Neural progenitor cell (in vitro differentiated cells): ENCODE measurements around the gene CAMK1. TPM values are rescaled to one million over a fixed set of nuclear protein-coding genes. Genes with fewer than 3 reads are reported as not detected.
A peak's percentile ranks its signal among the peaks of the same experiment; 100 is the strongest.

Experiments used
- DNase-seq: peaks from one replicate; pipeline ENCODE4 v3.0.0-alpha.2; 2016; ENCODE audit warnings: low spot score
- H2AFZ ChIP-seq: fragments of 200-600 bp; sonication (generic); replicated peaks from 2 replicates; pipeline ENCODE4 v1.6.1; 2016; ENCODE audit warnings: antibody characterized with exemption
- H3F3A ChIP-seq: fragments of 200-600 bp; sonication (generic); 2 replicates; pipeline ENCODE4 v1.6.1; 2016; ENCODE audit warnings: antibody characterized with exemption, low read depth
- H3K27ac ChIP-seq: fragments of 200-600 bp; sonication (generic); 2 replicates; pipeline ENCODE4 v1.5.1; 2016; ENCODE audit warnings: mild to moderate bottlenecking
- H3K27me3 ChIP-seq: fragments of 200-600 bp; sonication (generic); 2 replicates; pipeline ENCODE4 v1.6.1; 2016; ENCODE audit warnings: mild to moderate bottlenecking, moderate library complexity
- H3K36me3 ChIP-seq: fragments of 200-600 bp; sonication (generic); 2 replicates; pipeline ENCODE4 v1.5.1; 2016
- H3K4me1 ChIP-seq: fragments of 200-600 bp; sonication (generic); 2 replicates; pipeline ENCODE4 v1.6.1; 2016; ENCODE audit warnings: mixed run types
- H3K4me2 ChIP-seq: fragments of 200-600 bp; sonication (generic); 2 replicates; pipeline ENCODE4 v1.6.1; 2016
- H3K4me3 ChIP-seq: fragments of 200-600 bp; sonication (generic); 2 replicates; pipeline ENCODE4 v1.5.1; 2016
- H3K79me2 ChIP-seq: fragments of 200-600 bp; sonication (generic); 2 replicates; pipeline ENCODE4 v1.6.1; 2016; ENCODE audit warnings: low read depth
- H3K9ac ChIP-seq: fragments of 200-600 bp; sonication (generic); 2 replicates; pipeline ENCODE4 v1.6.1; 2016
- H3K9me3 ChIP-seq: fragments of 200-600 bp; sonication (generic); 2 replicates; pipeline ENCODE4 v1.5.1; 2016; ENCODE audit warnings: low read depth
- H4K20me1 ChIP-seq: fragments of 200-600 bp; sonication (generic); 2 replicates; pipeline ENCODE4 v1.6.1; 2016; ENCODE audit warnings: low read depth
- H3K27ac Mint-ChIP-seq: 3 replicates; pipeline ENCODE4 v1.8.0; 2021; ENCODE audit warnings: mixed read lengths
- H3K27me3 Mint-ChIP-seq: 2 replicates; pipeline ENCODE4 v1.8.0; 2022; ENCODE audit warnings: low read depth, mild to moderate bottlenecking, inconsistent platforms, moderate library complexity, mixed read lengths; ENCODE audit not compliant: insufficient read depth
- H3K36me3 Mint-ChIP-seq: 3 replicates; pipeline ENCODE4 v1.8.0; 2021; ENCODE audit warnings: mixed read lengths
- H3K4me1 Mint-ChIP-seq: 3 replicates; pipeline ENCODE4 v1.8.0; 2021; ENCODE audit warnings: mixed read lengths
- H3K4me3 Mint-ChIP-seq: 3 replicates; pipeline ENCODE4 v1.8.0; 2021; ENCODE audit warnings: mild to moderate bottlenecking, moderate library complexity, mixed read lengths
- H3K9me3 Mint-ChIP-seq: 3 replicates; pipeline ENCODE4 v1.8.0; 2020; ENCODE audit warnings: mixed read lengths
- CTCF ChIP-seq: fragments of 200-600 bp; sonication (generic); IDR thresholded peaks from 2 replicates; pipeline ENCODE4 v1.5.1; 2017; ENCODE audit warnings: antibody characterized with exemption, mild to moderate bottlenecking
- EZH2 ChIP-seq: fragments of 200-600 bp; sonication (generic); IDR thresholded peaks from 2 replicates; pipeline ENCODE4 v1.6.1; 2017; ENCODE audit warnings: antibody characterized with exemption, mild to moderate bottlenecking, moderate library complexity
- EZH2phosphoT487 ChIP-seq: fragments of 200-600 bp; sonication (generic); IDR thresholded peaks from 2 replicates; pipeline ENCODE4 v1.6.1; 2017; ENCODE audit warnings: antibody characterized with exemption
- total RNA-seq: library from RNA; depleted of rRNA; stranded (reverse); fragments of >200 nt; gene quantifications from 2 replicates; pipeline ENCODE4 v1.2.3, GENCODE V29; 2015; ENCODE audit warnings: low replicate concordance

The CAMK1 gene
- total RNA-seq = 24.9 and 32.4 TPM in 2 replicates

GRCh38 chr3:9769426-9770275 lies at the start of gene CAMK1:
Gene CAMK1, minus strand, starts transcription at chr3:9769947. Its CDS starts 2,198 bp downstream, at chr3:9767749.
- Histone ChIP-seq H3K36me3 (no peaks in the 10 kb centered on the region), H3K4me2 (peak within 1 kb of the TSS; percentile 98), H3K27me3 (peaks cover 4% of the 10 kb centered on the region), H3K9me3 (no peaks in the 10 kb centered on the region), H2AFZ (peak within 1 kb of the TSS; percentile 85), H3K4me1 (peaks cover 3% of the 10 kb centered on the region), H3K4me3 (peak within 1 kb of the TSS; percentile 63), H3K27ac (no peak within 1 kb of the TSS), H4K20me1 (no peaks in the 10 kb centered on the region), H3F3A (peaks cover 28% of the 10 kb centered on the region), H3K79me2 (no peaks in the 10 kb centered on the region), H3K9ac (peak within 1 kb of the TSS; percentile 47)
- peaks cover 16% of the 10 kb centered on the region for H3K4me1 Mint-ChIP-seq
- peak within 1 kb of the TSS; percentile 84 for H3K4me3 Mint-ChIP-seq
- DNase-seq = peak; percentile 86
- H3K36me3 Mint-ChIP-seq = peaks cover 3% of the 10 kb centered on the region
- peaks cover 2% of the 10 kb centered on the region for H3K27me3 Mint-ChIP-seq
- TF ChIP-seq EZH2phosphoT487 = no peak
- no peak for TF ChIP-seq EZH2
- no peak for TF ChIP-seq CTCF
- peak within 1 kb of the TSS; percentile 20 for H3K27ac Mint-ChIP-seq
- no peaks in the 10 kb centered on the region for H3K9me3 Mint-ChIP-seq

GRCh38 chr3:9818666-9819335 lies 49.1 kb upstream of the CAMK1 start:
- H3K36me3 Mint-ChIP-seq = no peaks in the 10 kb centered on the region
- H3F3A ChIP-seq = peaks cover 2% of the 10 kb centered on the region
- TF ChIP-seq EZH2 (no peak), CTCF (no peak), EZH2phosphoT487 (no peak)
- H3K27me3 ChIP-seq = no peaks in the 10 kb centered on the region
- no peaks in the 10 kb centered on the region for H3K9me3 Mint-ChIP-seq
- DNase-seq = no peak
- no peak overlapping the region for H3K27ac Mint-ChIP-seq
- H3K4me3 Mint-ChIP-seq = no peak overlapping the region
- H3K79me2 ChIP-seq = no peaks in the 10 kb centered on the region
- H3K9ac ChIP-seq = no peak overlapping the region
- H3K4me1 ChIP-seq = no peaks in the 10 kb centered on the region
- H3K9me3 ChIP-seq = no peaks in the 10 kb centered on the region
- no peaks in the 10 kb centered on the region for H3K4me1 Mint-ChIP-seq
- H4K20me1 ChIP-seq = peaks cover 6% of the 10 kb centered on the region
- H3K36me3 ChIP-seq = no peaks in the 10 kb centered on the region
- H2AFZ ChIP-seq = no peak overlapping the region
- peaks cover 17% of the 10 kb centered on the region for H3K27me3 Mint-ChIP-seq
- H3K4me2 ChIP-seq = no peak overlapping the region
- no peak overlapping the region for H3K4me3 ChIP-seq
- H3K27ac ChIP-seq = no peak overlapping the region

- H3K9ac ChIP-seq = no peak overlapping the region
- H3K27me3 ChIP-seq = no peaks in the 10 kb centered on the region
- no peak overlapping the region for H3K27ac ChIP-seq
- H3K79me2 ChIP-seq = no peaks in the 10 kb centered on the region
- no peaks in the 10 kb centered on the region for H3K9me3 Mint-ChIP-seq
- no peaks in the 10 kb centered on the region for H3K4me1 Mint-ChIP-seq
- no peak for TF ChIP-seq EZH2phosphoT487
- no peak for TF ChIP-seq EZH2
- TF ChIP-seq CTCF = no peak
- no peak overlapping the region for H2AFZ ChIP-seq
- DNase-seq = no peak
- no peak overlapping the region for H3K27ac Mint-ChIP-seq
- H3K36me3 ChIP-seq = no peaks in the 10 kb centered on the region
- H3K9me3 ChIP-seq = no peaks in the 10 kb centered on the region
- H3F3A ChIP-seq = no peaks in the 10 kb centered on the region
- no peak overlapping the region for H3K4me2 ChIP-seq
- peaks cover 3% of the 10 kb centered on the region for H3K36me3 Mint-ChIP-seq
- no peak overlapping the region for H3K4me3 ChIP-seq
- peaks cover 17% of the 10 kb centered on the region for H3K27me3 Mint-ChIP-seq
- no peaks in the 10 kb centered on the region for H3K4me1 ChIP-seq
- H4K20me1 ChIP-seq = peaks cover 6% of the 10 kb centered on the region
- H3K4me3 Mint-ChIP-seq = no peak overlapping the region
Measured at GRCh38 chr3:9817436-9817835, 47.7 kb upstream of the CAMK1 start.
